AG09309 (cell line): Measurements from ENCODE around the gene ZNF441.
A peak's percentile ranks its signal among the peaks of the same experiment; 100 is the strongest.

Source experiments
- DNase-seq: peaks from one replicate; pipeline ENCODE4 v3.0.0-alpha.2; 2010; ENCODE audit warnings: low read depth
- H3K4me3 ChIP-seq: 2 replicates; pipeline ENCODE4 v1.5.1; 2011; ENCODE audit warnings: mild to moderate bottlenecking, low read depth, low read length, moderate library complexity; ENCODE audit not compliant: control insufficient read depth
- CTCF ChIP-seq: IDR thresholded peaks from 2 replicates; pipeline ENCODE4 v1.5.1; 2011; ENCODE audit warnings: mild to moderate bottlenecking, low read depth, low read length, inconsistent platforms; ENCODE audit not compliant: insufficient read depth, control insufficient read depth; ENCODE audit errors: missing control alignments

The ZNF441 gene

GRCh38 chr19:11737964-11738745 is 28.6 kb upstream of the ZNF441 start:
- DNase-seq, result no peak
- H3K4me3 ChIP-seq, result peak overlapping the region; percentile 97
- TF ChIP-seq CTCF, result no peak

GRCh38 chr19:11738746-11739620 is 27.8 kb upstream of the ZNF441 start, which contains the start of gene ZNF823:
Gene ZNF823, minus strand, starts transcription at chr19:11738946. Its CDS starts 127 bp downstream, at chr19:11738819.
- H3K4me3 ChIP-seq, result peak within 1 kb of the TSS; percentile 97
- TF ChIP-seq CTCF, result no peak
- peak; percentile 83 for DNase-seq

GRCh38 chr19:11745869-11746268 is 20.9 kb upstream of the ZNF441 start:
- no peak for TF ChIP-seq CTCF
- DNase-seq, result no peak
- H3K4me3 ChIP-seq, result no peak overlapping the region

GRCh38 chr19:11747277-11747676 is 19.5 kb upstream of the ZNF441 start:
- no peak for DNase-seq
- no peak overlapping the region for H3K4me3 ChIP-seq
- no peak for TF ChIP-seq CTCF

GRCh38 chr19:11749751-11750150 is 17.0 kb upstream of the ZNF441 start:
- DNase-seq, result no peak
- H3K4me3 ChIP-seq, result no peak overlapping the region
- no peak for TF ChIP-seq CTCF

- no peak for DNase-seq
- TF ChIP-seq CTCF, result no peak
- no peak overlapping the region for H3K4me3 ChIP-seq
These were observed 14.5 kb upstream of the ZNF441 start for GRCh38 chr19:11752244-11752736.
